ENCODE data around the gene VIM. TPM values are rescaled to one million over a fixed set of nuclear protein-coding genes. Genes with fewer than 3 reads are reported as not detected.

Gene VIM
- total and polyA plus RNA-seq, 2 of the 4 experiments (the other 2 are of a cell fraction), result 4,502 to 6,735 TPM

- no peaks in the 10 kb centered on the region for H3K36me3 ChIP-seq (ENCODE audit: control insufficient read depth, insufficient read depth, low read length)
- no peaks in the 10 kb centered on the region for H3K9me1 ChIP-seq (ENCODE audit: insufficient read depth, low read length)
- dilution Hi-C loops (cut with HindIII; ENCODE audit: low sequenced_read_pairs, unreplicated experiment), result no loop called here
- in situ Hi-C loops (cut with MboI; ENCODE audit: low sequenced_read_pairs), result loop anchor here (25.0 kb wide), 1 partner anchor 1386 kb away; no protein-coding TSS in a partner anchor
- no peak overlapping the region for H2BK20ac ChIP-seq (ENCODE audit: low read depth, low read length)
- H2AK9ac ChIP-seq (replicated peaks; ENCODE audit: low read depth, low read length, poor library complexity), result no peak overlapping the region
- H4K20me1 ChIP-seq (ENCODE audit: insufficient read depth, low read length), result no peaks in the 10 kb centered on the region
- H3K4me2 ChIP-seq (ENCODE audit: low read depth, low read length), result no peak overlapping the region
- H3K23ac ChIP-seq (ENCODE audit: low read depth, low read length), result no peak overlapping the region
- peak overlapping the region; percentile 16 for H2AFZ ChIP-seq (replicated peaks; ENCODE audit: low read length, poor library complexity)
- whole genome bisulfite sequencing, 2 experiments (ENCODE audit: extremely low coverage in 2 of 2, insufficient read length in 1 of 2), result 29% methylated on average over 2 of the region's 2 CpGs; no CpG with 5 or more reads in 1 of the 2 experiments
- ChIA-PET CTCF (no interaction called here), POLR2A (ENCODE audit: unreplicated experiment) (no interaction called here)
- no TSS peak for BruUV-seq (replicated peaks)
- H4K5ac ChIP-seq (ENCODE audit: low read depth, low read length), result no peak overlapping the region
- H3K27ac ChIP-seq (ENCODE audit: insufficient read depth, low read length), result no peak overlapping the region
- H3K4me3 ChIP-seq (ENCODE audit: insufficient read depth, low read depth, low read length), result no peak overlapping the region
- no peak overlapping the region for H2BK120ac ChIP-seq (ENCODE audit: low read depth, low read length)
- no peak overlapping the region for H3K4ac ChIP-seq (ENCODE audit: low read depth, low read length)
- peaks cover 6% of the 10 kb centered on the region; the same call in 1 of the 2 replicates for H3K9me3 ChIP-seq (ENCODE audit: control insufficient read depth, insufficient read depth, low read length)
- no peak overlapping the region for H4K91ac ChIP-seq (ENCODE audit: insufficient read depth, low read depth, low read length)
- no peak overlapping the region for H4K8ac ChIP-seq (ENCODE audit: low read depth in 2 of 2, low read length in 2 of 2)
- ATAC-seq (ENCODE audit: low read depth), result peak; percentile 40; the same call in 1 of the 2 replicates
- H3K79me1 ChIP-seq (ENCODE audit: low read depth in 1 of 2, low read length in 2 of 2), result no peaks in the 10 kb centered on the region
- peaks cover 13% of the 10 kb centered on the region for H3K27me3 ChIP-seq (ENCODE audit: control insufficient read depth, insufficient read depth, low read length)
- no peak overlapping the region for H3K56ac ChIP-seq (ENCODE audit: extremely low read depth, insufficient read depth, low read length)
- peak; percentile 80 for DNase-seq
- H2AK5ac ChIP-seq (ENCODE audit: low read depth, low read length), result no peak overlapping the region
- no peaks in the 10 kb centered on the region for H3K4me1 ChIP-seq (ENCODE audit: control insufficient read depth, insufficient read depth, low read length)
- no peak overlapping the region for H3K18ac ChIP-seq (ENCODE audit: low read depth, low read length)
- no peak overlapping the region for H3K9ac ChIP-seq (ENCODE audit: low read depth, low read length)
- H3K14ac ChIP-seq (replicated peaks; ENCODE audit: low read depth, low read length), result no peak overlapping the region
- H2BK5ac ChIP-seq (ENCODE audit: low read depth, low read length, poor library complexity, severe bottlenecking), result no peak overlapping the region
- intact Hi-C loops (cut with micrococcal nuclease), result loop anchor here (10.0 kb wide), 1 partner anchor 151 kb away; no protein-coding TSS in a partner anchor
- no peak overlapping the region for H2BK15ac ChIP-seq (ENCODE audit: low read depth, low read length)
- TF ChIP-seq MXI1 (IDR thresholded peaks at IDR 0.05; ENCODE audit: borderline replicate concordance, low read depth, low read length) (no peak), BHLHE40 (IDR thresholded peaks at IDR 0.05; ENCODE audit: low read depth, low read length) (peak; percentile 56; the same call in 1 of the 2 replicates), USF2 (IDR thresholded peaks at IDR 0.05; ENCODE audit: low read depth, low read length) (peak; percentile 86)
These were observed 45.4 kb downstream of the VIM start for GRCh38 chr10:17273403-17273802.

Data from IMR-90 (cell line).